Esophagus muscularis mucosa (tissue), 3 donors: ENCODE data around the gene NFATC1.

Source experiments
- POLR2A ChIP-seq: fragments of 450-650 bp; IDR thresholded peaks from one replicate; pipeline ENCODE4 v1.6.1; 2017; ENCODE audit warnings: antibody characterized with exemption, moderate library complexity, mild to moderate bottlenecking, low read depth
- TF ChIP-seq, protein P1 (sequence below), 3 experiments: fragments of 200-600 bp in 2 of 3; fragments of 450-650 bp in 1 of 3; sonication (generic) in 2 of 3; IDR thresholded peaks; one replicate each; pipeline ENCODE4 v1.5.1; 2017 to 2019; ENCODE audit warnings: antibody characterized with exemption in 3 of 3, mild to moderate bottlenecking in 2 of 3, moderate library complexity in 1 of 3

DNA sequence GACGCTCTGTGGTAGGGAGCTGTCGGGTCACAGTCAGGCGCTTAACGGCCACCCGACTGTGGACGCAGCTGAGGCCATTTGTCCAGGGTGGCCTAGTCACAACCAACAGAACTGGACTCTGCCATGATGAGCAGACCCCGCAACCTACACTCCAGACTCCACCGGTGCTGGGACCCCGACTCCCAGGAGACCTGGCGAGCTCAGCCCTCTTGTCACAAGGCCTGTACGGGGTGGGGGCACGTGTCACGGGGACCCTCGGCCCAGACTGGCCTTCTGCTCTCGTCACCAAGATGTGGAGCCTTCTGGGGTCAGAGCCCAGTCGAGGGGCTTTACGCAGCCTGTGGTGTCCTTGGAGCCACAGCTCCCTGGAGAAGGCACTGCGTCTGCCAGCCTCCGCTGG lies 22.5 kb downstream of the NFATC1 start:
- TF ChIP-seq, protein P1, sequence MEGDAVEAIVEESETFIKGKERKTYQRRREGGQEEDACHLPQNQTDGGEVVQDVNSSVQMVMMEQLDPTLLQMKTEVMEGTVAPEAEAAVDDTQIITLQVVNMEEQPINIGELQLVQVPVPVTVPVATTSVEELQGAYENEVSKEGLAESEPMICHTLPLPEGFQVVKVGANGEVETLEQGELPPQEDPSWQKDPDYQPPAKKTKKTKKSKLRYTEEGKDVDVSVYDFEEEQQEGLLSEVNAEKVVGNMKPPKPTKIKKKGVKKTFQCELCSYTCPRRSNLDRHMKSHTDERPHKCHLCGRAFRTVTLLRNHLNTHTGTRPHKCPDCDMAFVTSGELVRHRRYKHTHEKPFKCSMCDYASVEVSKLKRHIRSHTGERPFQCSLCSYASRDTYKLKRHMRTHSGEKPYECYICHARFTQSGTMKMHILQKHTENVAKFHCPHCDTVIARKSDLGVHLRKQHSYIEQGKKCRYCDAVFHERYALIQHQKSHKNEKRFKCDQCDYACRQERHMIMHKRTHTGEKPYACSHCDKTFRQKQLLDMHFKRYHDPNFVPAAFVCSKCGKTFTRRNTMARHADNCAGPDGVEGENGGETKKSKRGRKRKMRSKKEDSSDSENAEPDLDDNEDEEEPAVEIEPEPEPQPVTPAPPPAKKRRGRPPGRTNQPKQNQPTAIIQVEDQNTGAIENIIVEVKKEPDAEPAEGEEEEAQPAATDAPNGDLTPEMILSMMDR (IDR thresholded peaks at IDR 0.05) = no peak
- no peak for TF ChIP-seq POLR2A
